SK-N-MC (cell line): ENCODE measurements around the gene JOSD2.

Source experiments
- EZH2 ChIP-seq: fragments of 200-600 bp; sonication (generic); IDR thresholded peaks from one replicate; pipeline ENCODE4 v1.6.1; 2017; ENCODE audit warnings: antibody characterized with exemption
- POLR2AphosphoS5 ChIP-seq: IDR thresholded peaks from 2 replicates; pipeline ENCODE4 v1.6.1; 2012; ENCODE audit warnings: mild to moderate bottlenecking, low read depth, low read length, borderline replicate concordance

- TF ChIP-seq POLR2AphosphoS5 (no peak), EZH2 (no peak)
Measured at GRCh38 chr19:50465986-50466705, 44.8 kb downstream of the JOSD2 start.
